C4-2B (cell line): ENCODE results near the gene KSR2.

Source experiments
- H3K27ac ChIP-seq: fragments of 450-650 bp; 2 replicates; pipeline ENCODE4 v1.5.1; 2017
- ZFX ChIP-seq: fragments of 450-650 bp; IDR thresholded peaks from 2 replicates; pipeline ENCODE4 v1.6.1; 2017
- TF ChIP-seq, protein P1 (sequence below): fragments of 450-650 bp; conservative IDR thresholded peaks from 2 replicates; pipeline ENCODE4 v1.5.1; 2017; ENCODE audit warnings: mild to moderate bottlenecking

The KSR2 gene

DNA sequence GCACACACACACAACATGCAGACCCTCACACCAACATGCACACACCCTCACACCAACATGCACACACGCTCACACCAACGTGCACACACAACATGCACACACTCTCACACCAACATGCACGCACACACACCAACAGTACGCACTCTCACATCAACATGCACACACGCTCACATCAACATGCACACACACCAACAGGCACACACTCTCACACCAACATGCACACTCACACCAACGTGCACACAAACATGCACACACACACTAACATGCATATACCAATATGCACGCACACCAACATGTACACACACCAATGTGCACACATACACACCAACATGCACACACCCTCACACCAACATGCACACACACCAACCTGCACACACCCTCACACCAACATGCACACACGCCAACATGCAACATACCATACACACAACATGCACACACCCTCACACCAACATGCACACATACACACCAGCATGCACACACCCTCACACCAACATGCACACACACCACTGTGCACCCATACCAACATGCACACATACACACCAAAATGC lies 175.8 kb downstream of the KSR2 start:
- TF ChIP-seq ZFX = no peak
- TF ChIP-seq, protein P1, sequence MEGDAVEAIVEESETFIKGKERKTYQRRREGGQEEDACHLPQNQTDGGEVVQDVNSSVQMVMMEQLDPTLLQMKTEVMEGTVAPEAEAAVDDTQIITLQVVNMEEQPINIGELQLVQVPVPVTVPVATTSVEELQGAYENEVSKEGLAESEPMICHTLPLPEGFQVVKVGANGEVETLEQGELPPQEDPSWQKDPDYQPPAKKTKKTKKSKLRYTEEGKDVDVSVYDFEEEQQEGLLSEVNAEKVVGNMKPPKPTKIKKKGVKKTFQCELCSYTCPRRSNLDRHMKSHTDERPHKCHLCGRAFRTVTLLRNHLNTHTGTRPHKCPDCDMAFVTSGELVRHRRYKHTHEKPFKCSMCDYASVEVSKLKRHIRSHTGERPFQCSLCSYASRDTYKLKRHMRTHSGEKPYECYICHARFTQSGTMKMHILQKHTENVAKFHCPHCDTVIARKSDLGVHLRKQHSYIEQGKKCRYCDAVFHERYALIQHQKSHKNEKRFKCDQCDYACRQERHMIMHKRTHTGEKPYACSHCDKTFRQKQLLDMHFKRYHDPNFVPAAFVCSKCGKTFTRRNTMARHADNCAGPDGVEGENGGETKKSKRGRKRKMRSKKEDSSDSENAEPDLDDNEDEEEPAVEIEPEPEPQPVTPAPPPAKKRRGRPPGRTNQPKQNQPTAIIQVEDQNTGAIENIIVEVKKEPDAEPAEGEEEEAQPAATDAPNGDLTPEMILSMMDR = no peak
- no peak overlapping the region for H3K27ac ChIP-seq

DNA sequence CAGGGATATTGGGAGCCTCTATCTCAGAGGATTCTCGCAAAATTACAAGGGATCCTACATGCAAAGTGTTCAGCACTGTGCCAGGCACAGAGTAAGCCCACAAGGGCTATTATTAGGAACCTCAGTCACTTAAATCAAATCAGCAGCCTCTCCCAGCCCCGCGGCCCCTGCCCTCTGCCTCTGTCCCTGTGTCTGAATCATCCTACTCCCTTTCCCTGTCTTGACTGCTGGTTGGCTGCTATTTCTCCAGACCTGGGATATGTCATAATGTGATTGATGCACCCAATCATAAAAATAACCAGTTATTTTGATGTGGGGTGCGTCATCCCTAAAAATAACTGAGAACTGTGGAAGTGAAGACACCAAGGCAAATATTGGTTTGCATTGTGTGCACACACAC lies 176.3 kb downstream of the KSR2 start:
- H3K27ac ChIP-seq = no peak overlapping the region
- no peak for TF ChIP-seq ZFX
- TF ChIP-seq, protein P1 = no peak

DNA sequence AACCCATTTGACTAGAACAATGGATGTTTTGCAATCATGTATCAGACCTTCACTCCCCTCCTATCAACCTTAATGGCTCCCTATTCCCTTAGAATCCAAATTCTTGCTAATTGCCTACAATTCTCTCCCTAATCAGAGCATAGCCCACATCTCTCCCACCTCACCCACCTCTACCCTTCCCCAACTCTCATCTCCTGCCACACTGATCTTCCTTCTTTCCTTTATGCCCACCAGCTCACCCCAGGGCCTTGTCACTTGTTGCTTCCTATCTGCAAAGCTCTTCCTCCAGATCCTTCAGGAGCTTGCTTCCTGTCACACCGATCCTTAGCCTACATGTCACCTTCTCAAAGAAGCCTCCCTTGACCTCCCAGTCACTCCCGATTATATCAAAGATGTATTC lies 177.8 kb downstream of the KSR2 start:
- TF ChIP-seq, protein P1 = no peak
- no peak for TF ChIP-seq ZFX
- no peak overlapping the region for H3K27ac ChIP-seq

DNA sequence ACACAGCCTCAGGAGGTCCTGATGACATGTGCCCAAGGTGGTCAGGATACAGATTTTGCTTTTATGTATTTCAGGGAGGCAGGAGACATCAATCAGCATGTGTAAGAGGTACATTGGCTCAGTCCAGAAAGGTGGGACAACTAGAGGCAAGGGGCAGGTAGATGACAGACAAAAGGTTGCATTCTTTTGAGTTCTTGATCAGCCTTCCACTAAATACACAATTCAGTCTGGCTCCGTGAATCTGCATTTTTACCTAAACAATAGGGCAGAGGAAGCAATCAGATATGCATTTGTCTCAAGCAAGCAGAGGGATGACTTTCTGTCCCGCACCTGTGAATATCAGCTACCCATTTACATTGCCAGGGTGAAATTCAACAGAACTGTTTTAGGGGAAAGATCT lies 178.6 kb downstream of the KSR2 start:
- no peak overlapping the region for H3K27ac ChIP-seq
- no peak for TF ChIP-seq ZFX
- TF ChIP-seq, protein P1 = no peak

DNA sequence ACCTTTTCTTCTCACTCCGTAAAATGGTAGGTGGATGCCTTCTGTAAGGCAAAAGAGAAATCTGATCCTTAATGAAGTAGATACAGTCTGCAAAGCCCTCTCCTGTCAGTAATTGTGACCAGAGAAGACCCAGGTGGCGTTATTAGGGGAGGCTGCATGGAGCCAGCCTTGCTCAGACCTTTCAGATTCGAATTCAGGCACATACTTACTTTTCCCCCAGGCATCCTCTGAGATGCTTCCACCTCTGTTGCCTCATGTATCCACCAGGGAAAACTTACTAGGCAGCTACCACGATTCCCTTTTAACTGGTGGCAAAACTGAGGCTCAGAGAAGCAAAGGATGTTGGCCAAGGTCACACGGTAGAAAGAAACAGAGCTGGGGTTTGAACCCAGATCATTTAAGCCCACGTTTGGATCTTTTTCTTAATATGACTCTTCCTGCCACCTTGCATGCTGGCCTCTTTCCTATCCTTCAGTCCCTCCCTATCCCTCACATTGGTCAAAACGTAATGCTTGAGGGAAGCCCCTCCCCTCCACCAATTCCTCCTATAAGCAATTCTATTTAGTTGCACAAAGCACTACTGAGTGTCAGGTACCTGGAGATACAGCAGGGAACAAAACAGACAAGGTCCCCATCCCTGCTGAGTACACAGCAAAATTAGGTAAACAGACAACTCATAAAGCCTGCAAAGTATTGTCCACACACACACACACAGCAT lies 179.4 kb downstream of the KSR2 start:
- TF ChIP-seq, protein P1 = no peak
- TF ChIP-seq ZFX = no peak
- no peak overlapping the region for H3K27ac ChIP-seq

DNA sequence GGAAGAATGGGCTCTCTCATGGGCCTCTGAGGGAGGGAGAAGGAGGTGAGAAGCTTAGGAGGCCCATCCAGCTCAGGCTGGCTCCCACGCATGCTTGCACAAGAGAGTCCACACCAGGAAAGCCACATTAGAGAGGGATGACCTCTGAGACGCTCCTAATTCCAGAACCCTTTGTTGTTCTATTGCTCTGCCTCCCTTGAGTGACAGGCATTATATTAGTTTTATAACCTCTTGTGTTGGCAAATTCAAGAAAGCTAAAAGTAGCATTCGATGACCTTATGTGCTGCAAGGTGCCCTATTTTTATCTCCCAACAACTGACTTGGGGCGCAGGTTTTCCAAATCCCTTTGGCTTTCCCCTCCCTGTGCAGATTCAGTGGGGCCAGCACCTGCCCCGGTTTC lies 190.1 kb downstream of the KSR2 start:
- TF ChIP-seq, protein P1 = no peak
- no peak for TF ChIP-seq ZFX

DNA sequence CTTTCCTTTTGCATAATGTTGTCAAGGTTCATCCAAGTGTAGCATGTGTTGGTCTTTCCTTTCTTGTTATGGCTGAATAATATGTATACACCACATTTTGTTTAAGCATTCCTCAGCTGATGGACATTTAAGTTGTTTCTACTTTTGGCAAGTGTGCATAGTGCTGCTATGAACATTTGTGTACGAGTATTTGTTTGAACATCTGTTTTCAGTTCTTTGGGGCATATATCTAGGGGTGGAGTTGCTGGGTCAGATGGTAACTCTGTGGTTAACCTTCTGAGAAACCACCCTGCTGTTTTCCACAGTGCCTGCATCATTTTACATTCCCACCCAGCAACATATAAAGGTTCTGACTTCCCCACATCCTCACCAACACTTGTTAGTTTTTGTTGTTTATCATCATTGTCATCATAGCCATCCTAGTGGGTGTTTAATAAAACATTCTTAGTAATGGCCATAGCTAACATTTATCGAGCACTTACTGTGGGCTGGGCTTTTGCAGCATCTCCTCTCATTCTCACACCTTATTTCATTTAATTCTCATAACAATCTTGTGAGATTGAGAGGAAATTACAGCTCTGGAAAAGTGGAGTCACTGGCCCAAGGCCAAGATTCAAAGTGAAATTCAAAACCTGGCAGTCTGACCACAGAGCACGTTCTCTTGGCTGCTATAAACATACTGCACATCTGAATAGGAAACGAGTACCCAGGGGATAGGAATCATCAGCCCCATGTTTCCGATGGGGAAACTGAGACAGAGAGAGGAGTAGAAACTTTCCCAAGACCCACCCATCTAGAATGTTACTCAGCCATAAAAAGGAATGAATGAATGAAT lies 193.6 kb downstream of the KSR2 start:
- no peak for TF ChIP-seq ZFX
- TF ChIP-seq, protein P1 = no peak
- H3K27ac ChIP-seq = no peak overlapping the region

More for the DNA sequence above, 190.1 kb downstream of the KSR2 start:
- no peak overlapping the region for H3K27ac ChIP-seq
